SKM-1 (cell line): Measurements from ENCODE around the gene MAP3K5.
"Not testable (repeated sequence)": the region's sequence is repeated elsewhere in the genome, so short reads cannot be mapped to it uniquely, and the experiment has no call there.

Experiments
- DNase-seq: peaks from one replicate; lab custom pipeline; 2025; ENCODE audit not compliant: unreplicated experiment; lab: John Stamatoyannopoulos, UW

The MAP3K5 gene

GRCh38 chr6:136590846-136591245 lies 201.4 kb downstream of the MAP3K5 start:
- DNase-seq, result not testable (repeated sequence)

GRCh38 chr6:136587527-136587926 lies 204.8 kb downstream of the MAP3K5 start:
- no peak for DNase-seq

GRCh38 chr6:136586295-136586694 lies 206.0 kb downstream of the MAP3K5 start:
- no peak for DNase-seq

- not testable (repeated sequence) for DNase-seq
Measured at GRCh38 chr6:136585523-136585922, 206.8 kb downstream of the MAP3K5 start.

GRCh38 chr6:136584290-136584689 lies 208.0 kb downstream of the MAP3K5 start:
- not testable (repeated sequence) for DNase-seq

- DNase-seq, result no peak
Measured at GRCh38 chr6:136582711-136583471, 209.4 kb downstream of the MAP3K5 start.

GRCh38 chr6:136579800-136580199 lies 212.5 kb downstream of the MAP3K5 start:
- no peak for DNase-seq

GRCh38 chr6:136576821-136577220 lies 215.5 kb downstream of the MAP3K5 start:
- no peak for DNase-seq

- DNase-seq, result no peak
Measured at GRCh38 chr6:136571496-136571895, 220.8 kb downstream of the MAP3K5 start.

- DNase-seq, result no peak
Measured at GRCh38 chr6:136571065-136571464, 221.2 kb downstream of the MAP3K5 start.

- no peak for DNase-seq
Measured at GRCh38 chr6:136568129-136568528, 224.1 kb downstream of the MAP3K5 start.

GRCh38 chr6:136567688-136568087 lies 224.6 kb downstream of the MAP3K5 start:
- no peak for DNase-seq

GRCh38 chr6:136566851-136567250 lies 225.4 kb downstream of the MAP3K5 start:
- no peak for DNase-seq

- DNase-seq, result no peak
Measured at GRCh38 chr6:136566007-136566487, 226.2 kb downstream of the MAP3K5 start.

GRCh38 chr6:136564180-136564579 lies 228.1 kb downstream of the MAP3K5 start:
- no peak for DNase-seq

GRCh38 chr6:136563386-136564152 lies 228.7 kb downstream of the MAP3K5 start:
- no peak for DNase-seq

- DNase-seq, result no peak
Measured at GRCh38 chr6:136562211-136562610, 230.1 kb downstream of the MAP3K5 start.

- no peak for DNase-seq
Measured at GRCh38 chr6:136553166-136553787, 239.0 kb downstream of the MAP3K5 start.

GRCh38 chr6:136552054-136552453 lies 240.2 kb downstream of the MAP3K5 start:
- no peak for DNase-seq

GRCh38 chr6:136551103-136551502 lies 241.2 kb downstream of the MAP3K5 start:
- no peak for DNase-seq

- no peak for DNase-seq
Measured at GRCh38 chr6:136550330-136551071, 241.8 kb downstream of the MAP3K5 start, which contains the start of gene MAP7. Gene MAP7 (minus strand): TSS chr6:136550422. CDS start chr6:136550408, 14 bp downstream.
